Brain microvascular endothelial cell (primary cell): ENCODE data around the gene ARID5B.
A peak's percentile ranks its signal among the peaks of the same experiment; 100 is the strongest.

Source experiments
- DNase-seq: peaks from one replicate; pipeline ENCODE4 v3.0.0-alpha.2; 2020
- H3K27ac ChIP-seq: fragments of 250-450 bp; sonication (Bioruptor Pico); 2 replicates; pipeline ENCODE4 v1.5.1; 2020; ENCODE audit warnings: mild to moderate bottlenecking, moderate library complexity
- H3K27me3 ChIP-seq: fragments of 250-450 bp; sonication (Bioruptor Pico); replicated peaks from 2 replicates; pipeline ENCODE4 v1.5.1; 2020; ENCODE audit warnings: mild to moderate bottlenecking
- H3K36me3 ChIP-seq: fragments of 250-450 bp; sonication (Bioruptor Pico); replicated peaks from 2 replicates; pipeline ENCODE4 v1.5.1; 2020; ENCODE audit warnings: mild to moderate bottlenecking
- H3K4me3 ChIP-seq: 2 replicates; pipeline ENCODE4 v1.5.1; 2011; ENCODE audit warnings: low read depth, mild to moderate bottlenecking, control low read depth, low read length, moderate library complexity
- CTCF ChIP-seq: IDR thresholded peaks from 2 replicates; pipeline ENCODE4 v1.5.1; 2011; ENCODE audit warnings: low read depth, mild to moderate bottlenecking, moderate library complexity, low read length, control low read depth, inconsistent platforms; ENCODE audit errors: missing control alignments
- in situ Hi-C: cut with HindIII; loops from 2 replicates; pipeline ENCODE4 v1.10.0; 2017; ENCODE audit warnings: low sequenced_read_pairs, low pct_ligation_motif_present

The ARID5B gene

DNA sequence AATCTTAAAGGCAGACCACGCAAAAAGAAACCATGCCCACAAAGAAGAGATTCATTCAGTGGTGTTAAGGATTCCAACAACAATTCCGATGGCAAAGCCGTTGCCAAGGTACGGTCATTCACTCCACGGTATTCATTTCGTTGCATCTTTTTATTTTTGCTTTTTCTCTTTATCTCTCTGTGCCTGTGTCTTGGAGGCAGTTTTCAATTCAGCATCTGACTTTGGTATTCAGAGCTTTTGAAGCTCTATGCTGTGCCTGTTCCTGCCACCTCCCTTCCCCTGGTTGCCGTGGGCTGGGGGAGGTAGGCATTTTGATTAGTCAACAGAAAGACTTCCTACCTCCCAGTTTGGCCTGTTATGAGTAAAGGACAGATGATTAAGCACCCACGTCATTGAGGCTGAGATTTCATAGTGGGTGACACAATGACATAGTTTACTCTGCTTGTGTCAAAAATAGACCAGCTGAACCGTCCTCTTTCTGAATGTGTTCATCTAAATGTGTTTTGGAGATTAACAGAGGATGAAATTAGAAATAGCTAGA is 149.5 kb downstream of the ARID5B start:
- no peak for TF ChIP-seq CTCF
- peak overlapping the region; percentile 61 for H3K4me3 ChIP-seq

DNA sequence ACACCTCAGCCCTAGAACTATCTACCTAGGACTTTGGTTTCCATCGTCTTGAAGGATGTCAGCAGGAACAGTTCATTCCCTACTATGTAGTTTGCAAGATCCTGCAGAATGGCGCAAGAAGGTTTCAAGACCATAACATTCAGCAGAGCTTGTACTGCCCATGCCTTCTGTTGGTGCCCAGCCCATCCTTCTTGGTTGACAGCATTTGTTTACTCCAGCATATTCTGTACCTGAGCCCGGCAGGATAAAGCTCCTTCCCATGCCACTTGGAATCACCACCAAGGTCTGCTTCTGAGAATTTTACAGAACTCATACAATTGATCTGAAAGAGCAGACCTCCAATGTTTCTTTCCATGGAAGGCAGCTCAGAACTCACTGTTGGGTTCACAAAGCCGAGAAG is 150.8 kb downstream of the ARID5B start:
- Histone ChIP-seq H3K27me3 (no peaks in the 10 kb centered on the region), H3K36me3 (peaks cover 29% of the 10 kb centered on the region), H3K4me3 (no peak overlapping the region), H3K27ac (no peak overlapping the region)
- TF ChIP-seq CTCF = no peak
- in situ Hi-C loops = no loop called here
- no peak for DNase-seq

More for the DNA sequence above, 149.5 kb downstream of the ARID5B start:
- Histone ChIP-seq H3K27me3 (no peaks in the 10 kb centered on the region), H3K36me3 (peaks cover 24% of the 10 kb centered on the region), H3K27ac (peak overlapping the region; percentile 92)
- in situ Hi-C loops = no loop called here
- DNase-seq = peak; percentile 96

- in situ Hi-C loops = no loop called here
- peaks cover 42% of the 10 kb centered on the region for H3K36me3 ChIP-seq
- no peak overlapping the region for H3K4me3 ChIP-seq
- DNase-seq = no peak
- no peak overlapping the region for H3K27ac ChIP-seq
- no peaks in the 10 kb centered on the region for H3K27me3 ChIP-seq
- no peak for TF ChIP-seq CTCF
These were observed 152.4 kb downstream of the ARID5B start for GRCh38 chr10:62053860-62054259.

DNA sequence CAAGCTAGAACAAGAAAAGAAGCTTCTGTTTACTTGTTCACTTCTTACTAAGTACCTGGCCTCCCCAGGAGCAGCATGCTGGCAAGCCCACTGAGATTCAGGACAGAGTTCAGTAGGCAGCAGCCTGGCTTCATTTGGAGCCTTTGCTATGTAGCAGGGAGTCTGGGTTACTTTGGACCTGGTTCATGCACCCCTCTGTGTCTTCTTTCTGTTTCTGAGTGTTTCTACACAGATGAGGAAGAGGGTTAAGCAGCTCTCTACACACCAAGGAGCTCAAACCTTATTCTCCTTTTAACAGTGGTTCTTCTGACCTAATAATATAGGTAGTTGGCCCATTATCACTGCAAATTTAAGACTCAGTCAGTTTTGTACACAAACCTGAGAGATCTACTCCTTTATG is 152.9 kb downstream of the ARID5B start:
- TF ChIP-seq CTCF = no peak
- in situ Hi-C loops = no loop called here
- Histone ChIP-seq H3K36me3 (peaks cover 46% of the 10 kb centered on the region), H3K27ac (no peak overlapping the region), H3K27me3 (no peaks in the 10 kb centered on the region), H3K4me3 (no peak overlapping the region)
- no peak for DNase-seq

- Histone ChIP-seq H3K27ac (no peak overlapping the region), H3K27me3 (no peaks in the 10 kb centered on the region), H3K4me3 (no peak overlapping the region), H3K36me3 (peaks cover 48% of the 10 kb centered on the region)
- TF ChIP-seq CTCF = no peak
- in situ Hi-C loops = no loop called here
- no peak for DNase-seq
These were observed 153.3 kb downstream of the ARID5B start for GRCh38 chr10:62054830-62055229.

DNA sequence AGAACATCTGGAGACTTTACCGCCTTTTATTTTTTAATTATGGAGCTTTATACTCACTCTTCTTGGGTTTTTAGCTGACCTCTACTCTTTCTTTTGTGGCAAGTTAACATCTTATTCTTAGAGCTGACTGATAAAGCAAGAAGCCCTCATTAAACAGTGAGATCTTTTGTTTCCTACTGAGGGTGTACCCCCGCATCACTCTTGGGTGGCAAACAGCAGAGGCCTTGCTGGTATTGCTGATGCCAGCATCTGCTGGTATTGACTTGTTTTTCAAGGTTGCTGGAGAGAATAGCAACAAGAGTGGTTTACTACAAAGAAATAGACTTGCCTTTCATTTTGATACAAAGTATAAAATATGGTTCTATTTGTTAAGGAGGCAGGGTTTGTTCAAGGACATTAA is 154.7 kb downstream of the ARID5B start:
- Histone ChIP-seq H3K27me3 (no peaks in the 10 kb centered on the region), H3K27ac (no peak overlapping the region), H3K4me3 (no peak overlapping the region), H3K36me3 (peaks cover 58% of the 10 kb centered on the region)
- DNase-seq = no peak
- in situ Hi-C loops = no loop called here
- no peak for TF ChIP-seq CTCF
